PC-9 (cell line): Measurements from ENCODE around the gene PLEKHH2.

ENCODE experiments used
- EZH2 ChIP-seq: fragments of 200-600 bp; sonication (generic); IDR thresholded peaks from 2 replicates; pipeline ENCODE4 v1.8.0; 2017; ENCODE audit warnings: antibody characterized with exemption, low read depth
- TF ChIP-seq, protein P1 (sequence below): fragments of 200-600 bp; sonication (generic); conservative IDR thresholded peaks from 2 replicates; pipeline ENCODE4 v1.6.1; 2017; ENCODE audit warnings: mixed run types, antibody characterized with exemption, mild to moderate bottlenecking, moderate library complexity

DNA sequence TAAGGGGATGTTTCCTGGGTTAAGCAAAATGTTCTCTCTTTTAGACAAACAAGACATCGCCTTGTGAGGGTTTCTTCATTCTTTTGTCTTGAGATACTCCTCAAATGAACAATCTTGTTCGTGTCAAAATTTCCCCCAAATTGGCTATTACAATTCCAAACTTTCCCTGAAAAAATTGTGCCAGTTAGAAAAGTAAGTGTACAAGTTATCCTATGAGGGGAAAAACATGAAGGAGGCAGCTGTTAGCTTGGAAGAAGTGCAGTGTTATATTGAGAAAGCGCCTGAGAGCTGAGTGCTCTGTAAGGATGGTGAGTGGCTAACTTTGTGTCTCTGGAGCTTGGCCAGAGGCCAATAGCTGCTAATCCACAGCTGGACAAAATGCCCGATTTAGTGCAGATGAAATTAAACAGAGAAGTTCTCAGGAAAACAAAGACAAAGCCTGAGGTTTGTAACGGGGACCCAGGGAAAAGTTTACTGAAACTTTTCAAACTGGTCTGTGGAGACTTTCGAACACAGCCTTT, 14.1 kb upstream of the PLEKHH2 start:
- TF ChIP-seq, protein P1, sequence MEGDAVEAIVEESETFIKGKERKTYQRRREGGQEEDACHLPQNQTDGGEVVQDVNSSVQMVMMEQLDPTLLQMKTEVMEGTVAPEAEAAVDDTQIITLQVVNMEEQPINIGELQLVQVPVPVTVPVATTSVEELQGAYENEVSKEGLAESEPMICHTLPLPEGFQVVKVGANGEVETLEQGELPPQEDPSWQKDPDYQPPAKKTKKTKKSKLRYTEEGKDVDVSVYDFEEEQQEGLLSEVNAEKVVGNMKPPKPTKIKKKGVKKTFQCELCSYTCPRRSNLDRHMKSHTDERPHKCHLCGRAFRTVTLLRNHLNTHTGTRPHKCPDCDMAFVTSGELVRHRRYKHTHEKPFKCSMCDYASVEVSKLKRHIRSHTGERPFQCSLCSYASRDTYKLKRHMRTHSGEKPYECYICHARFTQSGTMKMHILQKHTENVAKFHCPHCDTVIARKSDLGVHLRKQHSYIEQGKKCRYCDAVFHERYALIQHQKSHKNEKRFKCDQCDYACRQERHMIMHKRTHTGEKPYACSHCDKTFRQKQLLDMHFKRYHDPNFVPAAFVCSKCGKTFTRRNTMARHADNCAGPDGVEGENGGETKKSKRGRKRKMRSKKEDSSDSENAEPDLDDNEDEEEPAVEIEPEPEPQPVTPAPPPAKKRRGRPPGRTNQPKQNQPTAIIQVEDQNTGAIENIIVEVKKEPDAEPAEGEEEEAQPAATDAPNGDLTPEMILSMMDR = no peak
- no peak for TF ChIP-seq EZH2
